Hepatocyte (in vitro differentiated cells): ENCODE data around the gene YBX2.

Source experiments
- EZH2 ChIP-seq: fragments of 200-600 bp; sonication (generic); IDR thresholded peaks from 2 replicates; pipeline ENCODE4 v1.6.1; 2016; ENCODE audit warnings: antibody characterized with exemption, mild to moderate bottlenecking, borderline replicate concordance
- TF ChIP-seq, protein P1 (sequence below): fragments of 200-600 bp; sonication (generic); IDR thresholded peaks from 2 replicates; pipeline ENCODE4 v1.5.1; 2016; ENCODE audit warnings: antibody characterized with exemption, mild to moderate bottlenecking; ENCODE audit not compliant: poor library complexity

DNA sequence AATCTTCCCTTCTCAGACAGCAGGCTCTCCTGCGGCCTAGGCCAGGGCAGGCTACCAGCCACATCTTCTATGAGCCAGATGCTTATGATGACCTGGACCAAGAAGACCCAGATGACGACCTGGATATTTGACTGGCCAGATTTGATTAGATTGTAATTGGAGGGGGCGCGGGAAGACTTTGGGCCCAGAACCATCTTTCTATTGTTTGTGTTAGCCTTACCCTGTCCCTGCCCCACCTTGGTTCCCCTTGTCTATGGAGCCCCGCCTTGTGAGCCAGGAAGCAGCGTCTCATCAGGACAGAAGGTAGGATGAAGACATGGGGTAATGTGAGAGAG is 34.9 kb downstream of the YBX2 start:
- no peak for TF ChIP-seq EZH2
- TF ChIP-seq, protein P1, sequence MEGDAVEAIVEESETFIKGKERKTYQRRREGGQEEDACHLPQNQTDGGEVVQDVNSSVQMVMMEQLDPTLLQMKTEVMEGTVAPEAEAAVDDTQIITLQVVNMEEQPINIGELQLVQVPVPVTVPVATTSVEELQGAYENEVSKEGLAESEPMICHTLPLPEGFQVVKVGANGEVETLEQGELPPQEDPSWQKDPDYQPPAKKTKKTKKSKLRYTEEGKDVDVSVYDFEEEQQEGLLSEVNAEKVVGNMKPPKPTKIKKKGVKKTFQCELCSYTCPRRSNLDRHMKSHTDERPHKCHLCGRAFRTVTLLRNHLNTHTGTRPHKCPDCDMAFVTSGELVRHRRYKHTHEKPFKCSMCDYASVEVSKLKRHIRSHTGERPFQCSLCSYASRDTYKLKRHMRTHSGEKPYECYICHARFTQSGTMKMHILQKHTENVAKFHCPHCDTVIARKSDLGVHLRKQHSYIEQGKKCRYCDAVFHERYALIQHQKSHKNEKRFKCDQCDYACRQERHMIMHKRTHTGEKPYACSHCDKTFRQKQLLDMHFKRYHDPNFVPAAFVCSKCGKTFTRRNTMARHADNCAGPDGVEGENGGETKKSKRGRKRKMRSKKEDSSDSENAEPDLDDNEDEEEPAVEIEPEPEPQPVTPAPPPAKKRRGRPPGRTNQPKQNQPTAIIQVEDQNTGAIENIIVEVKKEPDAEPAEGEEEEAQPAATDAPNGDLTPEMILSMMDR: no peak
